AG04450 (cell line): Measurements from ENCODE around the gene SCGB2B2. TPM values are rescaled to one million over a fixed set of nuclear protein-coding genes. Genes with fewer than 3 reads are reported as not detected.

Source experiments
- CTCF ChIA-PET: fragments of 300-600, 350-600 bp; formaldehyde crosslinking; extraction: SDS; loops from one replicate; lab custom pipeline; 2022; ENCODE audit warnings: antibody characterized with exemption, inconsistent platforms; lab: Charles Lee
- POLR2A ChIA-PET: fragments of 350-600 bp; formaldehyde crosslinking; extraction: SDS; loops from one replicate; lab custom pipeline; 2021; ENCODE audit warnings: antibody characterized with exemption, inconsistent platforms; lab: Yijun Ruan, JAX
- DNase-seq: peaks from one replicate; pipeline ENCODE4 v3.0.0-alpha.2; 2011; ENCODE audit warnings: low read depth, low spot score
- H3K27ac ChIP-seq: one replicate; pipeline ENCODE4 v1.5.1; 2012; ENCODE audit warnings: low read depth, low read length, control low read depth
- H3K27me3 ChIP-seq: one replicate; pipeline ENCODE4 v1.6.0; 2012; ENCODE audit warnings: low read length; ENCODE audit not compliant: control insufficient read depth, insufficient read depth
- H3K4me3 ChIP-seq: 2 replicates; pipeline ENCODE4 v1.5.1; 2011; ENCODE audit warnings: mild to moderate bottlenecking, low read depth, low read length, control low read depth
- H3K9me3 ChIP-seq: 2 replicates; pipeline ENCODE4 v1.5.1; 2012; ENCODE audit warnings: low read length; ENCODE audit not compliant: control insufficient read depth, insufficient read depth
- polyA plus RNA-seq: library from polyadenylated mRNA; depleted of rRNA; stranded (reverse); fragments of >200 nt; gene quantifications from 2 replicates; pipeline ENCODE4 v1.2.3, GENCODE V29; 2011
- TF ChIP-seq, protein P1 (sequence below): IDR thresholded peaks from 2 replicates; pipeline ENCODE4 v1.5.1; 2011; ENCODE audit warnings: low read depth, low read length, control low read depth, inconsistent platforms

SCGB2B2 gene
- polyA plus RNA-seq, 1 experiment = 0.21 TPM

GRCh38 chr19:34651747-34652146, 25.2 kb downstream of the SCGB2B2 start:
- DNase-seq = no peak
- Histone ChIP-seq H3K27me3 (no peaks in the 10 kb centered on the region), H3K27ac (no peak overlapping the region), H3K4me3 (no peak overlapping the region), H3K9me3 (no peaks in the 10 kb centered on the region; the same call in 1 of the 2 replicates)
- CTCF ChIA-PET = interaction anchor here (1.0 to 5.0 kb wide), 2 partner anchors 13 to 61 kb away, joined by 4 to 22 read pairs; no protein-coding TSS in a partner anchor
- POLR2A ChIA-PET = no interaction called here
- TF ChIP-seq, protein P1, sequence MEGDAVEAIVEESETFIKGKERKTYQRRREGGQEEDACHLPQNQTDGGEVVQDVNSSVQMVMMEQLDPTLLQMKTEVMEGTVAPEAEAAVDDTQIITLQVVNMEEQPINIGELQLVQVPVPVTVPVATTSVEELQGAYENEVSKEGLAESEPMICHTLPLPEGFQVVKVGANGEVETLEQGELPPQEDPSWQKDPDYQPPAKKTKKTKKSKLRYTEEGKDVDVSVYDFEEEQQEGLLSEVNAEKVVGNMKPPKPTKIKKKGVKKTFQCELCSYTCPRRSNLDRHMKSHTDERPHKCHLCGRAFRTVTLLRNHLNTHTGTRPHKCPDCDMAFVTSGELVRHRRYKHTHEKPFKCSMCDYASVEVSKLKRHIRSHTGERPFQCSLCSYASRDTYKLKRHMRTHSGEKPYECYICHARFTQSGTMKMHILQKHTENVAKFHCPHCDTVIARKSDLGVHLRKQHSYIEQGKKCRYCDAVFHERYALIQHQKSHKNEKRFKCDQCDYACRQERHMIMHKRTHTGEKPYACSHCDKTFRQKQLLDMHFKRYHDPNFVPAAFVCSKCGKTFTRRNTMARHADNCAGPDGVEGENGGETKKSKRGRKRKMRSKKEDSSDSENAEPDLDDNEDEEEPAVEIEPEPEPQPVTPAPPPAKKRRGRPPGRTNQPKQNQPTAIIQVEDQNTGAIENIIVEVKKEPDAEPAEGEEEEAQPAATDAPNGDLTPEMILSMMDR = no peak

GRCh38 chr19:34649886-34650543, 26.9 kb downstream of the SCGB2B2 start:
- POLR2A ChIA-PET = no interaction called here
- TF ChIP-seq, protein P1 = no peak
- DNase-seq = no peak
- Histone ChIP-seq H3K27me3 (no peaks in the 10 kb centered on the region), H3K4me3 (no peak overlapping the region), H3K9me3 (no peaks in the 10 kb centered on the region; the same call in 1 of the 2 replicates), H3K27ac (no peak overlapping the region)
- CTCF ChIA-PET = no interaction called here

GRCh38 chr19:34645551-34645950, 31.4 kb downstream of the SCGB2B2 start:
- POLR2A ChIA-PET = no interaction called here

GRCh38 chr19:34644991-34645461, 31.9 kb downstream of the SCGB2B2 start:
- ChIA-PET POLR2A (no interaction called here), CTCF (no interaction called here)
- no peaks in the 10 kb centered on the region for H3K27me3 ChIP-seq
- TF ChIP-seq, protein P1 = no peak
- no peak overlapping the region for H3K27ac ChIP-seq
- H3K9me3 ChIP-seq = no peaks in the 10 kb centered on the region; the same call in 1 of the 2 replicates
- no peak for DNase-seq
- H3K4me3 ChIP-seq = no peak overlapping the region

More at GRCh38 chr19:34645551-34645950, 31.4 kb downstream of the SCGB2B2 start:
- Histone ChIP-seq H3K27me3 (no peaks in the 10 kb centered on the region), H3K4me3 (no peak overlapping the region), H3K27ac (no peak overlapping the region), H3K9me3 (no peaks in the 10 kb centered on the region; the same call in 1 of the 2 replicates)
- TF ChIP-seq, protein P1 = no peak
- DNase-seq = no peak
- CTCF ChIA-PET = interaction anchor here (1.1 kb wide), 1 partner anchor 66 kb away, joined by 3 read pairs; no protein-coding TSS in a partner anchor

- ChIA-PET CTCF (no interaction called here), POLR2A (no interaction called here)
- Histone ChIP-seq H3K4me3 (no peak overlapping the region), H3K27ac (no peak overlapping the region), H3K27me3 (no peaks in the 10 kb centered on the region), H3K9me3 (no peaks in the 10 kb centered on the region)
- TF ChIP-seq, protein P1 = no peak
- DNase-seq = no peak
These were observed 34.7 kb downstream of the SCGB2B2 start for GRCh38 chr19:34642241-34642640.
